Activated CD4-positive, CD25-positive, alpha-beta regulatory T cell treated with anti-CD3 and anti-CD28 coated beads, Interleukin-2, amount 50 U/mL, for 24 hours (primary cell): ENCODE data around the gene FAM162A.
"Not testable (repeated sequence)": the region's sequence is repeated elsewhere in the genome, so short reads cannot be mapped to it uniquely, and the experiment has no call there.

Source experiments
- ATAC-seq, 2 donors: fragments of 150-1000 bp; cut with Tn5 transposase; one replicate each; pipeline ENCODE4 v1.10.0; 2021; ENCODE audit warnings: mild to moderate bottlenecking in 1 of 2, moderate library complexity in 1 of 2

FAM162A gene

GRCh38 chr3:122421836-122422235, 37.9 kb downstream of the FAM162A start:
- ATAC-seq = no peak

GRCh38 chr3:122427857-122428471, 44.0 kb downstream of the FAM162A start:
- ATAC-seq = peak; percentile 86 to 90

- no peak for ATAC-seq
Measured at GRCh38 chr3:122430371-122430770, 46.4 kb downstream of the FAM162A start.

GRCh38 chr3:122435950-122436349, 52.0 kb downstream of the FAM162A start:
- ATAC-seq = no peak

GRCh38 chr3:122443090-122443489, 59.1 kb downstream of the FAM162A start:
- ATAC-seq = no peak

GRCh38 chr3:122443762-122444490, 59.9 kb downstream of the FAM162A start:
- ATAC-seq = not testable (repeated sequence)

GRCh38 chr3:122444491-122444887, 60.5 kb downstream of the FAM162A start:
- ATAC-seq = not testable (repeated sequence)

GRCh38 chr3:122448218-122448617, 64.2 kb downstream of the FAM162A start:
- not testable (repeated sequence) for ATAC-seq

- no peak for ATAC-seq
Measured at GRCh38 chr3:122451371-122451770, 67.4 kb downstream of the FAM162A start.

GRCh38 chr3:122456074-122456473, 72.1 kb downstream of the FAM162A start:
- no peak for ATAC-seq

GRCh38 chr3:122457706-122458105, 73.7 kb downstream of the FAM162A start:
- no peak for ATAC-seq

- no peak for ATAC-seq
Measured at GRCh38 chr3:122458992-122459391, 75.0 kb downstream of the FAM162A start.

- no peak for ATAC-seq
Measured at GRCh38 chr3:122461806-122462205, 77.8 kb downstream of the FAM162A start.
